Spinal cord (tissue), 10 donors: ENCODE measurements around the gene CEP41. TPM values are rescaled to one million over a fixed set of nuclear protein-coding genes. Genes with fewer than 3 reads are reported as not detected.

Source experiments
- DNase-seq, 6 donors: peaks; one replicate each; pipeline versions ENCODE4 v3.0.0 to v3.0.0-alpha.2; 2013 to 2015; ENCODE audit warnings: low spot score in 6 of 6, low read depth in 4 of 6
- H3K27ac ChIP-seq: one replicate; pipeline ENCODE4 v1.5.1; 2013; ENCODE audit warnings: low read depth, low read length, control low read depth
- H3K27me3 ChIP-seq: one replicate; pipeline ENCODE4 v1.6.1; 2013; ENCODE audit warnings: low read length; ENCODE audit not compliant: control insufficient read depth, insufficient read depth
- H3K36me3 ChIP-seq: one replicate; pipeline ENCODE4 v1.6.1; 2013; ENCODE audit warnings: low read length; ENCODE audit not compliant: control insufficient read depth, insufficient read depth
- H3K4me1 ChIP-seq: one replicate; pipeline ENCODE4 v1.6.1; 2013; ENCODE audit warnings: low read length; ENCODE audit not compliant: control insufficient read depth, insufficient read depth
- H3K4me3 ChIP-seq: one replicate; pipeline ENCODE4 v1.5.1; 2013; ENCODE audit warnings: low read depth, low read length, control low read depth
- H3K9me3 ChIP-seq: one replicate; pipeline ENCODE4 v1.6.1; 2013; ENCODE audit warnings: low read length; ENCODE audit not compliant: control insufficient read depth, insufficient read depth
- WGBS: methylation state at CpG from one replicate; pipeline ENCODE4 v1.1.5; 2013; ENCODE audit warnings: missing lambda C conversion rate; ENCODE audit not compliant: insufficient coverage; 5-methylcytosine and 5-hydroxymethylcytosine counted together
- polyA plus RNA-seq, 2 donors: library from polyadenylated mRNA; unstranded; fragments of 120-200 nt; gene quantifications; one replicate each; pipeline ENCODE4 v1.2.1, GENCODE V29; 2013; ENCODE audit not compliant: insufficient read length in 2 of 2
- small RNA-seq: library from RNA; depleted of rRNA; stranded (forward); fragments of <200 nt; gene quantifications from one replicate; pipeline ENCODE3, GENCODE V24; 2014; ENCODE audit warnings: low replicate concordance
- total RNA-seq, 2 donors: library from RNA; depleted of rRNA in 1 of 2; stranded (reverse); fragments of 120-200 nt in 1 of 2; fragments of >200 nt in 1 of 2; gene quantifications; one replicate each; pipeline versions ENCODE4 v1.2.3 to v1.2.4, GENCODE V29; 2013 to 2014
- donor health status: healthy.

CEP41 gene
- total and polyA plus RNA-seq, 4 donors, result 12.5 to 27.9 (median 19.7) TPM

GRCh38 chr7:130346941-130347340, 93.9 kb downstream of the CEP41 start:
- no peaks in the 10 kb centered on the region for H3K36me3 ChIP-seq
- H3K9me3 ChIP-seq, result no peaks in the 10 kb centered on the region
- WGBS, result 90% methylated on average over 7 of the region's 12 CpGs
- peaks cover 23% of the 10 kb centered on the region for H3K4me1 ChIP-seq
- DNase-seq, result no peak
- H3K27me3 ChIP-seq, result no peaks in the 10 kb centered on the region
- no peak overlapping the region for H3K27ac ChIP-seq
- no peak overlapping the region for H3K4me3 ChIP-seq

DNA sequence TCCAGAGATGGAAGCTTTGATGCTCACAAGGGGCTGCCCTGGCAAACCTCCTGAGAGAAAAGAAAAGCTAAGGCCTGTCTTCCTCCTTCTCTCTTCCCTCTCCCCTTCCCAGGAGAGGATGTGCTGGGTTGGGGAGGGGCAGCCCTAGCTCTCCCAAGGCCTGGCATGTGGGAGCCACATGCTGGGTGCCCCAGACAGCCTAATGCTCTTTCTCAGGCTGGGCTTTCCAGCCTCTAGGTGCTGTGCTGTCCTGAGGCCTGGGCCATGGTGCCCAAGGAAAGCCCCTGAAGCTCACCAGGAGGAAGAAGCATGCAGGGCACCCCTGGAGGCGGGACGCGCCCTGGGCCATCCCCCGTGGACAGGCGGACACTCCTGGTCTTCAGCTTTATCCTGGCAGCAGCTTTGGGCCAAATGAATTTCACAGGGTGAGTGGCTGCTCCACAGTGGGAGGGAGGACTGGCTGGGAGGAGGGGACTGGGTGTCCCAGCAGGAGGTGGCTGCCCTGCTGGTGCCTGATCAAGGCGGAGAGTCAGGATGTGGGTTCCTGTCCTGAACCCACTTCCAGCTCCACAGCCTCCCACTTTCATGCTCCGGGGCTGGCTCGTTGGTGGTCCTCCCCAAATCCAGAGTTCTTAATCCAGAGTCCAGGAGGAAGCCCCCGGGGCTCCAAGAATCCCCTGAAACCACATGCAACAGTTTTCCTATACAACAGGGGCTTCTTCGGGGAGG, 94.5 kb downstream of the CEP41 start:
- no peak overlapping the region for H3K4me3 ChIP-seq

GRCh38 chr7:130345725-130346124, 95.1 kb downstream of the CEP41 start:
- H3K27me3 ChIP-seq, result no peaks in the 10 kb centered on the region
- H3K4me3 ChIP-seq, result no peak overlapping the region
- peaks cover 10% of the 10 kb centered on the region for H3K4me1 ChIP-seq
- no peaks in the 10 kb centered on the region for H3K36me3 ChIP-seq
- H3K9me3 ChIP-seq, result no peaks in the 10 kb centered on the region
- 92% methylated on average over 4 of the region's 5 CpGs for WGBS
- no peak for DNase-seq
- no peak overlapping the region for H3K27ac ChIP-seq

More for the DNA sequence above, 94.5 kb downstream of the CEP41 start:
- 98% methylated on average over 9 of the region's 10 CpGs for WGBS
- H3K9me3 ChIP-seq, result no peaks in the 10 kb centered on the region
- no peaks in the 10 kb centered on the region for H3K27me3 ChIP-seq
- H3K4me1 ChIP-seq, result peaks cover 17% of the 10 kb centered on the region
- DNase-seq, result no peak
- H3K36me3 ChIP-seq, result no peaks in the 10 kb centered on the region
- no peak overlapping the region for H3K27ac ChIP-seq

- Histone ChIP-seq H3K4me3 (no peak overlapping the region), H3K27me3 (no peaks in the 10 kb centered on the region), H3K9me3 (no peaks in the 10 kb centered on the region), H3K27ac (no peak overlapping the region), H3K4me1 (peaks cover 5% of the 10 kb centered on the region), H3K36me3 (no peaks in the 10 kb centered on the region)
- peak in 2 of 6 donors; percentile 49 to 65 for DNase-seq
- WGBS, result 33% methylated on average over 1 of the region's 8 CpGs
These were observed 95.7 kb downstream of the CEP41 start for GRCh38 chr7:130345136-130345535.

GRCh38 chr7:130344271-130344866, 96.4 kb downstream of the CEP41 start, which contains the start of gene CPA5:
Gene CPA5 (plus strand): TSS chr7:130344816. CDS start chr7:130346486, 1,670 bp downstream.
- no peaks in the 10 kb centered on the region for H3K27me3 ChIP-seq
- no peak within 1 kb of the TSS for H3K27ac ChIP-seq
- H3K9me3 ChIP-seq, result no peaks in the 10 kb centered on the region
- H3K36me3 ChIP-seq, result no peaks in the 10 kb centered on the region
- no peaks in the 10 kb centered on the region for H3K4me1 ChIP-seq
- WGBS, result no CpG with 5 or more reads among the region's 5 CpGs
- H3K4me3 ChIP-seq, result no peak within 1 kb of the TSS
- DNase-seq, result no peak

Small RNA genes lying within 50 kb of the gene (small RNA-seq; reads per million reads assigned to genes)
- not detected for gene RF02148
- gene RF02149, result not detected
- not detected for gene RF02150

Other genes starting within 250 kb of the CEP41 start
- 10 to 100 TPM; 16.5 to 17.2 TPM for gene TMEM209, start 235.6 kb downstream of the CEP41 start, total RNA-seq
- gene TMEM209, start 235.6 kb downstream of the CEP41 start, polyA plus RNA-seq, result 10 to 100 TPM; 13.7 to 14.9 TPM
- not detected for gene SSMEM1, start 233.2 kb downstream of the CEP41 start, total RNA-seq
- gene SSMEM1, start 233.2 kb downstream of the CEP41 start, polyA plus RNA-seq, result not detected
- under 1 TPM in 1 of 2 donors, not detected in 1; 0.39 TPM for gene CPA2, start 174.2 kb downstream of the CEP41 start, total RNA-seq
- gene CPA2, start 174.2 kb downstream of the CEP41 start, polyA plus RNA-seq, result under 1 TPM; 0.21 to 0.35 TPM
- gene CPA4, start 147.9 kb downstream of the CEP41 start, total RNA-seq, result 1 to 10 TPM; 1.5 to 2.1 TPM
- gene CPA4, start 147.9 kb downstream of the CEP41 start, polyA plus RNA-seq, result 1 to 10 TPM in 1 of 2 donors, under 1 TPM in 1; 0.84 to 1.6 TPM
- gene CPA5, start 96.2 kb downstream of the CEP41 start, total RNA-seq, result under 1 TPM; 0.20 to 0.39 TPM
- under 1 TPM; 0.24 to 0.27 TPM for gene CPA5, start 96.2 kb downstream of the CEP41 start, polyA plus RNA-seq
- under 1 TPM; 0.30 to 0.77 TPM for gene CPA1, start 60.5 kb downstream of the CEP41 start, total RNA-seq
- under 1 TPM; 0.27 to 0.49 TPM for gene CPA1, start 60.5 kb downstream of the CEP41 start, polyA plus RNA-seq
- 100 to 1,000 TPM; 287 to 316 TPM for gene MEST, start 51.1 kb upstream of the CEP41 start, total RNA-seq
- 100 to 1,000 TPM; 186 to 189 TPM for gene MEST, start 51.1 kb upstream of the CEP41 start, polyA plus RNA-seq
- 10 to 100 TPM; 40.4 to 46.8 TPM for gene COPG2, start 227.7 kb upstream of the CEP41 start, total RNA-seq
- gene COPG2, start 227.7 kb upstream of the CEP41 start, polyA plus RNA-seq, result 10 to 100 TPM; 42.6 to 52.6 TPM
- not detected for gene TSGA13, start 245.5 kb upstream of the CEP41 start, total RNA-seq
- not detected for gene TSGA13, start 245.5 kb upstream of the CEP41 start, polyA plus RNA-seq